H1 (cell line): ENCODE results near the gene FRMD5. TPM values are rescaled to one million over a fixed set of nuclear protein-coding genes. Genes with fewer than 3 reads are reported as not detected.

Source experiments
- CTCF ChIA-PET: fragments of 300-600 bp; sonication (Branson Sonifier 250); formaldehyde crosslinking; loops from one replicate; lab custom pipeline; 2021; ENCODE audit not compliant: partially characterized antibody; lab: Charles Lee
- POLR2A ChIA-PET: fragments of 300-600 bp; sonication (Branson Sonifier 250); formaldehyde crosslinking; loops from one replicate; lab custom pipeline; 2021; ENCODE audit warnings: inconsistent platforms; ENCODE audit not compliant: partially characterized antibody; lab: Charles Lee
- DNase-seq, 2 experiments: peaks; one replicate each; pipeline versions ENCODE4 v3.0.0 to v3.0.0-alpha.2; 2010 to 2022; ENCODE audit warnings: low spot score in 2 of 2, low read depth in 1 of 2, mixed read lengths in 1 of 2
- FAIRE-seq: peaks from 2 replicates; lab custom pipeline; 2011; peaks lifted over from hg19 to GRCh38; lab: Jason Lieb, UNC
- H2AFZ ChIP-seq: 2 replicates; pipeline ENCODE4 v1.8.1; 2012; ENCODE audit warnings: low read length, inconsistent platforms
- H2AK5ac ChIP-seq: 2 replicates; pipeline ENCODE4 v1.6.1; 2013; ENCODE audit warnings: low read depth, low read length
- H2BK120ac ChIP-seq: replicated peaks from 2 replicates; pipeline ENCODE3; 2013; ENCODE audit warnings: low read depth, low read length, inconsistent platforms
- H2BK12ac ChIP-seq: 2 replicates; pipeline ENCODE4 v1.6.1; 2013; ENCODE audit warnings: low read depth, low read length
- H2BK15ac ChIP-seq: 2 replicates; pipeline ENCODE4 v1.6.1; 2013; ENCODE audit warnings: low read length
- H2BK20ac ChIP-seq: 2 replicates; pipeline ENCODE4 v1.6.1; 2013; ENCODE audit warnings: low read length
- H2BK5ac ChIP-seq: 2 replicates; pipeline ENCODE4 v1.6.1; 2013; ENCODE audit warnings: low read depth, low read length
- H3K14ac ChIP-seq: 2 replicates; pipeline ENCODE4 v1.6.1; 2013; ENCODE audit warnings: inconsistent platforms; ENCODE audit not compliant: insufficient read length
- H3K18ac ChIP-seq: 2 replicates; pipeline ENCODE4 v1.6.1; 2013; ENCODE audit warnings: low read length; ENCODE audit errors: extremely low read depth
- H3K23ac ChIP-seq: 2 replicates; pipeline ENCODE4 v1.6.1; 2013; ENCODE audit warnings: inconsistent platforms; ENCODE audit not compliant: insufficient read length
- H3K23me2 ChIP-seq: 2 replicates; pipeline ENCODE4 v1.6.1; 2013; ENCODE audit warnings: low read depth, low read length
- H3K27ac ChIP-seq: 2 replicates; pipeline ENCODE4 v1.6.1; 2011; ENCODE audit warnings: low read depth, low read length, inconsistent platforms
- H3K27me3 ChIP-seq, 4 experiments: replicated peaks in 1 of 4; 1 replicate in 1 of 4; 2 replicates in 3 of 4; pipeline versions ENCODE4 v1.6.1 to v1.8.1; 2011 to 2013; ENCODE audit warnings: low read length in 3 of 4, mild to moderate bottlenecking in 3 of 4, inconsistent platforms in 2 of 4, mixed read lengths in 2 of 4, moderate library complexity in 1 of 4; ENCODE audit not compliant: control insufficient read depth in 3 of 4, insufficient read depth in 3 of 4; ENCODE audit errors: extremely low read depth in 1 of 4
- H3K36me3 ChIP-seq, 4 experiments: 2 replicates each; pipeline versions ENCODE4 v1.6.1 to v1.8.1; 2011 to 2013; ENCODE audit warnings: mild to moderate bottlenecking in 4 of 4, low read length in 3 of 4, moderate library complexity in 2 of 4, control low read depth in 1 of 4, inconsistent platforms in 1 of 4; ENCODE audit not compliant: insufficient read depth in 4 of 4, control insufficient read depth in 2 of 4
- H3K4ac ChIP-seq: replicated peaks from 2 replicates; pipeline ENCODE3; 2013; ENCODE audit warnings: low read length, low read depth, mixed read lengths, inconsistent platforms; ENCODE audit not compliant: insufficient read length
- H3K4me1 ChIP-seq, 4 experiments: replicated peaks in 1 of 4; 1 replicate in 1 of 4; 2 replicates in 3 of 4; pipeline versions ENCODE4 v1.6.1 to v1.8.1; 2011 to 2013; ENCODE audit warnings: low read length in 3 of 4, inconsistent platforms in 2 of 4, mixed read lengths in 1 of 4; ENCODE audit not compliant: insufficient read depth in 4 of 4, control insufficient read depth in 3 of 4
- H3K4me2 ChIP-seq, 2 experiments: 2 replicates each; pipeline versions ENCODE4 v1.6.1 to v1.8.1; 2011 to 2013; ENCODE audit warnings: low read depth in 2 of 2, low read length in 2 of 2, control low read depth in 1 of 2, inconsistent platforms in 1 of 2, mild to moderate bottlenecking in 1 of 2; ENCODE audit not compliant: insufficient read depth in 1 of 2
- H3K4me3 ChIP-seq, 4 experiments: fragments of 200-600, 300-600 bp in 1 of 4; sonication (generic), shearing (Covaris generic), sonication (Bioruptor Twin) in 1 of 4; 2 replicates each; pipeline versions ENCODE4 v1.5.1 to v1.8.1; 2011 to 2016; ENCODE audit warnings: low read length in 4 of 4, low read depth in 3 of 4, control low read depth in 2 of 4, inconsistent platforms in 2 of 4, mild to moderate bottlenecking in 2 of 4, mixed read lengths in 1 of 4, moderate library complexity in 1 of 4; ENCODE audit not compliant: insufficient read depth in 2 of 4; ENCODE audit errors: extremely low read depth in 1 of 4
- H3K56ac ChIP-seq: replicated peaks from 2 replicates; pipeline ENCODE3; 2013; ENCODE audit warnings: low read depth, mild to moderate bottlenecking, mixed read lengths, low read length, inconsistent platforms; ENCODE audit not compliant: insufficient read length
- H3K79me1 ChIP-seq: 2 replicates; pipeline ENCODE4 v1.6.1; 2013; ENCODE audit warnings: low read depth, low read length, control low read depth
- H3K79me2 ChIP-seq, 2 experiments: 2 replicates each; pipeline versions ENCODE4 v1.6.1 to v1.8.1; 2012 to 2013; ENCODE audit warnings: low read length in 2 of 2, mild to moderate bottlenecking in 2 of 2, inconsistent platforms in 1 of 2; ENCODE audit not compliant: insufficient read depth in 2 of 2, control insufficient read depth in 1 of 2
- H3K9ac ChIP-seq, 4 experiments: replicated peaks in 1 of 4; 1 replicate in 1 of 4; 2 replicates in 3 of 4; pipeline versions ENCODE4 v1.6.1 to v1.8.1; 2011 to 2013; ENCODE audit warnings: low read depth in 3 of 4, low read length in 3 of 4, control low read depth in 2 of 4, mild to moderate bottlenecking in 2 of 4, moderate library complexity in 2 of 4, inconsistent platforms in 1 of 4; ENCODE audit errors: extremely low read depth in 1 of 4
- H3K9me3 ChIP-seq, 2 experiments: 2 replicates each; pipeline versions ENCODE4 v1.6.1 to v1.8.1; 2012 to 2013; ENCODE audit warnings: mild to moderate bottlenecking in 2 of 2, moderate library complexity in 2 of 2, control low read depth in 1 of 2, inconsistent platforms in 1 of 2, low read depth in 1 of 2, low read length in 1 of 2, mixed read lengths in 1 of 2; ENCODE audit not compliant: insufficient read depth in 2 of 2
- H4K20me1 ChIP-seq, 2 experiments: replicated peaks in 1 of 2; 2 replicates each; pipeline versions ENCODE3 to v1.8.1; 2011 to 2013; ENCODE audit warnings: inconsistent platforms in 2 of 2, low read length in 2 of 2, mild to moderate bottlenecking in 1 of 2; ENCODE audit not compliant: insufficient read depth in 2 of 2, control insufficient read depth in 1 of 2
- H4K5ac ChIP-seq: 2 replicates; pipeline ENCODE4 v1.6.1; 2013; ENCODE audit warnings: low read length, low read depth, mixed read lengths, inconsistent platforms; ENCODE audit not compliant: insufficient read length
- H4K8ac ChIP-seq: 2 replicates; pipeline ENCODE4 v1.8.0; 2013; ENCODE audit warnings: mild to moderate bottlenecking, moderate library complexity, low read length, inconsistent platforms; ENCODE audit not compliant: insufficient read depth; ENCODE audit errors: extremely low read depth
- H4K91ac ChIP-seq: replicated peaks from 2 replicates; pipeline ENCODE3; 2013; ENCODE audit warnings: low read length, mixed read lengths, inconsistent platforms; ENCODE audit not compliant: insufficient read length
- ASH2L ChIP-seq: fragments of 200-600, 300-600 bp; sonication (generic); IDR thresholded peaks from one replicate; pipeline ENCODE4 v1.7.1; 2017; ENCODE audit warnings: low read length
- EP300 ChIP-seq, 2 experiments: IDR thresholded peaks; 1 replicate in 1 of 2; 2 replicates in 1 of 2; pipeline ENCODE4 v1.6.1; 2011 to 2012; ENCODE audit warnings: low read depth in 2 of 2, low read length in 2 of 2, mild to moderate bottlenecking in 2 of 2, borderline replicate concordance in 1 of 2, inconsistent platforms in 1 of 2, moderate library complexity in 1 of 2
- FOSL1 ChIP-seq: IDR thresholded peaks from 2 replicates; pipeline ENCODE4 v1.6.1; 2011; ENCODE audit warnings: mild to moderate bottlenecking, low read depth, low read length, moderate library complexity; ENCODE audit not compliant: insufficient read depth
- HDAC6 ChIP-seq: IDR thresholded peaks from one replicate; pipeline ENCODE4 v1.7.1; 2012; ENCODE audit warnings: low read depth, mild to moderate bottlenecking, inconsistent platforms, low read length, moderate library complexity
- NANOG ChIP-seq: IDR thresholded peaks from 2 replicates; pipeline ENCODE4 v1.6.1; 2011; ENCODE audit warnings: low read length, low read depth, mild to moderate bottlenecking, inconsistent platforms; ENCODE audit not compliant: insufficient read depth, poor library complexity, severe bottlenecking
- POLR2A ChIP-seq, 2 experiments: IDR thresholded peaks; 1 replicate in 1 of 2; 2 replicates in 1 of 2; pipeline ENCODE4 v1.6.1; 2011; ENCODE audit warnings: low read depth in 2 of 2, low read length in 2 of 2, mild to moderate bottlenecking in 2 of 2; ENCODE audit errors: control extremely low read depth in 1 of 2
- RAD21 ChIP-seq, 2 experiments: IDR thresholded peaks in 1 of 2; conservative IDR thresholded peaks in 1 of 2; 2 replicates each; pipeline ENCODE4 v1.6.1; 2011; ENCODE audit warnings: low read depth in 2 of 2, low read length in 2 of 2, improper control_type of control experiment in 1 of 2, inconsistent platforms in 1 of 2, mild to moderate bottlenecking in 1 of 2, moderate library complexity in 1 of 2
- RNF2 ChIP-seq: fragments of 200-900, 300-1000 bp; sonication (generic); IDR thresholded peaks from 2 replicates; pipeline ENCODE4 v1.7.1; 2016; ENCODE audit warnings: borderline replicate concordance, low read depth, mild to moderate bottlenecking, antibody characterized with exemption, low read length; ENCODE audit not compliant: poor library complexity, severe bottlenecking; ENCODE audit errors: missing control alignments
- SIX5 ChIP-seq: IDR thresholded peaks from 2 replicates; pipeline ENCODE4 v1.6.1; 2011; ENCODE audit warnings: mild to moderate bottlenecking, low read depth, low read length
- SP1 ChIP-seq: IDR thresholded peaks from 2 replicates; pipeline ENCODE4 v1.6.1; 2011; ENCODE audit warnings: low read depth, low read length
- SUZ12 ChIP-seq: fragments of 200-600 bp; sonication (generic); IDR thresholded peaks from 2 replicates; pipeline ENCODE4 v1.6.1; 2012; ENCODE audit warnings: mild to moderate bottlenecking, inconsistent platforms, low read length, moderate library complexity, mixed read lengths
- TCF12 ChIP-seq: IDR thresholded peaks from 2 replicates; pipeline ENCODE4 v1.6.1; 2011; ENCODE audit warnings: low read depth, mild to moderate bottlenecking, low read length
- TEAD4 ChIP-seq: IDR thresholded peaks from 2 replicates; pipeline ENCODE4 v1.6.1; 2012; ENCODE audit warnings: low read depth, low read length, inconsistent platforms, mixed read lengths
- polyA plus RNA-seq, 7 experiments: library from polyadenylated mRNA; depleted of rRNA in 3 of 7; stranded (reverse) in 5 of 7; unstranded in 2 of 7; fragments of >200 nt in 5 of 7; fragments of 200-250 nt in 2 of 7; gene quantifications; 1 replicate in 5 of 7; 2 replicates in 1 of 7; 4 replicates in 1 of 7; pipeline versions ENCODE4 v1.2.1 to v1.2.3, GENCODE V29; 2011 to 2013; ENCODE audit warnings: missing spikeins in 2 of 7, mixed read lengths in 2 of 7
- total RNA-seq: library from RNA; stranded (reverse); fragmentation: NEBNext Ultra II Directional; extraction: Animal tissue kit (Norgen Biotek cat#: 25700); gene quantifications from 2 replicates; pipeline ENCODE4 v1.2.1, GENCODE V29; 2021

The FRMD5 gene
- total and polyA plus RNA-seq, 2 of the 8 experiments (the other 6 are each of a cell fraction or from before 2014, with no cell fraction given) = 10.1 to 12.6 TPM

DNA sequence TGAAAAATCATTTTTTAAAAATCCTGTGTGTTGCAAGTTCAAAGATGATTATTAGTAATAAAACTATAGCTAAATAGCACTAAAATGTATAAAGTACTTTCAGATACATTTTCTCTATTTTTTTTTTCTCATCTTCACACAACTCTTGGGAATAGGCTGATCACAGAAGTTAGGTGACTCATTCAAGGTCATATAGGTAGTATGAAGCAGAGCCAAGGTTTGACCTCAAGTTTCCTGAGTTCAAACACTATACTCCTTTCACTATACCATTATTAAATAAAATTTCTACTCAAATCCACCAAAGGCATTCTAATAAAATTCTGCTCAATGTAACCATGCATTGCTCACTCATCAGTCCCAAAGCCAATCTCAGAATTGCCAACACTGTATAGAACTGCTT is 21.3 kb downstream of the FRMD5 start:
- Histone ChIP-seq H3K9ac (no peak overlapping the region), H2BK15ac (no peak overlapping the region), H4K20me1 (peaks cover 0 to 2% of the 10 kb centered on the region in 2 experiments), H2BK5ac (no peak overlapping the region), H3K56ac (no peak overlapping the region), H2BK120ac (no peak overlapping the region), H3K23ac (no peak overlapping the region), H2AK5ac (no peak overlapping the region), H4K91ac (no peak overlapping the region), H2AFZ (no peak overlapping the region)
- no peak for DNase-seq
- CTCF ChIA-PET = interaction anchor here (1.2 to 1.3 kb wide), 2 partner anchors 20 to 145 kb away, joined by 4 read pairs; no protein-coding TSS in a partner anchor
- TF ChIP-seq SIX5 (no peak), TEAD4 (no peak), EP300 (IDR thresholded peaks at IDR 0.05; ENCODE audit: borderline replicate concordance in 1 of 2, low read depth in 2 of 2, low read length in 2 of 2) (no peak), TCF12 (no peak), SP1 (no peak), RAD21 (IDR thresholded peaks at IDR 0.05 in 1 of 2, conservative IDR thresholded peaks at IDR 0.05 in 1 of 2; ENCODE audit: low read depth in 2 of 2, low read length in 2 of 2) (no peak), POLR2A (IDR thresholded peaks at IDR 0.05; ENCODE audit: control extremely low read depth in 1 of 2, low read depth in 2 of 2, low read length in 2 of 2) (no peak), NANOG (no peak), FOSL1 (no peak), RNF2 (no peak), ASH2L (no peak), HDAC6 (no peak), SUZ12 (no peak)
- TF ChIP-seq, all 59 proteins: peak for 0
- POLR2A ChIA-PET = interaction anchor here (1.1 kb wide), 1 partner anchor 60 kb away, joined by 3 read pairs; no protein-coding TSS in a partner anchor
- no peak overlapping the region for H3K4me2 ChIP-seq
- H2BK12ac ChIP-seq = no peak overlapping the region
- no peak for FAIRE-seq
- H3K27ac ChIP-seq = no peak overlapping the region
- H3K79me1 ChIP-seq = no peaks in the 10 kb centered on the region
- H3K4me1 ChIP-seq = no peaks in the 10 kb centered on the region
- no peak overlapping the region for H3K18ac ChIP-seq
- H3K23me2 ChIP-seq = no peaks in the 10 kb centered on the region
- H3K4ac ChIP-seq = no peak overlapping the region
- no peak overlapping the region for H4K8ac ChIP-seq
- H4K5ac ChIP-seq = no peak overlapping the region
- H3K36me3 ChIP-seq = no peaks in the 10 kb centered on the region
- no peaks in the 10 kb centered on the region for H3K9me3 ChIP-seq
- H3K27me3 ChIP-seq = peaks cover 0 to 1% (median 0%) of the 10 kb centered on the region in 4 experiments; a peak in 1 of 7 replicates
- H2BK20ac ChIP-seq = no peak overlapping the region
- no peak overlapping the region for H3K4me3 ChIP-seq
- H3K14ac ChIP-seq = no peak overlapping the region
- no peaks in the 10 kb centered on the region for H3K79me2 ChIP-seq
